HG02981 (cell line): Measurements from ENCODE around the gene ANKRD30B.
"Not testable (repeated sequence)": the region's sequence is repeated elsewhere in the genome, so short reads cannot be mapped to it uniquely, and the experiment has no call there.

Experiments
- ATAC-seq: cut with Tn5 transposase; IDR thresholded peaks from one replicate; pipeline ENCODE4 v1.9.1; 2021; ENCODE audit warnings: mild to moderate bottlenecking, moderate library complexity; ENCODE audit not compliant: unreplicated experiment

The ANKRD30B gene, protein sequence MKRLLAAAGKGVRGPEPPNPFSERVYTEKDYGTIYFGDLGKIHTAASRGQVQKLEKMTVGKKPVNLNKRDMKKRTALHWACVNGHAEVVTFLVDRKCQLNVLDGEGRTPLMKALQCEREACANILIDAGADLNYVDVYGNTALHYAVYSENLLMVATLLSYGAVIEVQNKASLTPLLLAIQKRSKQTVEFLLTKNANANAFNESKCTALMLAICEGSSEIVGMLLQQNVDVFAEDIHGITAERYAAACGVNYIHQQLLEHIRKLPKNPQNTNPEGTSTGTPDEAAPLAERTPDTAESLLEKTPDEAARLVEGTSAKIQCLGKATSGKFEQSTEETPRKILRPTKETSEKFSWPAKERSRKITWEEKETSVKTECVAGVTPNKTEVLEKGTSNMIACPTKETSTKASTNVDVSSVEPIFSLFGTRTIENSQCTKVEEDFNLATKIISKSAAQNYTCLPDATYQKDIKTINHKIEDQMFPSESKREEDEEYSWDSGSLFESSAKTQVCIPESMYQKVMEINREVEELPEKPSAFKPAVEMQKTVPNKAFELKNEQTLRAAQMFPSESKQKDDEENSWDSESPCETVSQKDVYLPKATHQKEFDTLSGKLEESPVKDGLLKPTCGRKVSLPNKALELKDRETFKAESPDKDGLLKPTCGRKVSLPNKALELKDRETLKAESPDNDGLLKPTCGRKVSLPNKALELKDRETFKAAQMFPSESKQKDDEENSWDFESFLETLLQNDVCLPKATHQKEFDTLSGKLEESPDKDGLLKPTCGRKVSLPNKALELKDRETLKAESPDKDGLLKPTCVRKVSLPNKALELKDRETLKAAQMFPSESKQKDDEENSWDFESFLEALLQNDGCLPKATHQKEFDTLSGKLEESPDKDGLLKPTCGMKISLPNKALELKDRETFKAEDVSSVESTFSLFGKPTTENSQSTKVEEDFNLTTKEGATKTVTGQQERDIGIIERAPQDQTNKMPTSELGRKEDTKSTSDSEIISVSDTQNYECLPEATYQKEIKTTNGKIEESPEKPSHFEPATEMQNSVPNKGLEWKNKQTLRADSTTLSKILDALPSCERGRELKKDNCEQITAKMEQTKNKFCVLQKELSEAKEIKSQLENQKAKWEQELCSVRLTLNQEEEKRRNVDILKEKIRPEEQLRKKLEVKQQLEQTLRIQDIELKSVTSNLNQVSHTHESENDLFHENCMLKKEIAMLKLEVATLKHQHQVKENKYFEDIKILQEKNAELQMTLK (N-terminal part only)

DNA sequence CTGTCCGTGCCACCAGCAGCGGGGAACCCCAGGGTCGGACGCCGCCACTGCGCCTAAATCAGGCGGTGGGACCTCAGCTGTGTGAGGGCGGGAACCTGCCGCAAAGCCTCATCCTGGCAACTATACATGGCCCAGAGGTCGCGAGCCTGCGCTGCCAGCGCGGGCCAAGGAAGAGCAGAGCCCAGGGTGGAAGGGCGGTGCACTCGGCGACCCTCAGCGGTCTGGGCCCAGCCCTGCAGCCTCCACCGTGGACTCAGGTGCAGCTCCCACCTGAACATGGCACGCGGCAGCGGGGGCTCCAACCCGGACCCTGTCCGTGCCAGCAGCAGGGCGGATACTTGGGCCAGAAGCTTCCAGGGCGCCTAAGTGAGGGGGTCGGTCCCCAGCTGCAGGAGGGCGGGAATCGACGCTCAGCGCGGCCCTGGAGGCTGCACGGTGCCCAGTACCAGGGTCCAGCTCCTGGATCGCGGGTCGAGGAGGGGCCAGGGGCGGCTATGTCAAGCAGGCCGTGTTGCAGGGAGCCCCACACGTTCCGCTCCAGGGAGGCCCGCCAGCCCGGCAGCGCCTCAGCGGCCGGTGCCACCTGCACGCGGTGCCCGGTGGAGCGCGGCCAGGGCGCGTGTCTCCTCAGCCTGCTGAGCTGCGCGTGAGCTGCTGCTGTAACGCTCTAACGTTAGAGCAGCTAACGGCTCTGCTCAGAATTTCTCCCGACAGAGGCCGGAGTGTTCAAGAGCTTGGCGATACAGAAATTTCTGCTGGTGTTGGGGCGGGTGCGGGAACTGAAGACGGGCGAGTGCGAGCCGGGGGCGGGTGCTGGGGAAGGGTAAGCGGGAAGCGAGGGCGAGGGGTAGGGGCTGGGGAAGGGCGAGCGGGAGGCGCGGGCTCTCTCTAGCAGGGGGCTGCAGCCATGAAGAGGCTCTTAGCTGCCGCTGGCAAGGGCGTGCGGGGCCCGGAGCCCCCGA, at the start of gene ANKRD30B:
ANKRD30B (plus strand) TSS at position 660 of the 962 bp plus-strand sequence; CDS start at position 908, 248 bp downstream.
- ATAC-seq = no peak

DNA sequence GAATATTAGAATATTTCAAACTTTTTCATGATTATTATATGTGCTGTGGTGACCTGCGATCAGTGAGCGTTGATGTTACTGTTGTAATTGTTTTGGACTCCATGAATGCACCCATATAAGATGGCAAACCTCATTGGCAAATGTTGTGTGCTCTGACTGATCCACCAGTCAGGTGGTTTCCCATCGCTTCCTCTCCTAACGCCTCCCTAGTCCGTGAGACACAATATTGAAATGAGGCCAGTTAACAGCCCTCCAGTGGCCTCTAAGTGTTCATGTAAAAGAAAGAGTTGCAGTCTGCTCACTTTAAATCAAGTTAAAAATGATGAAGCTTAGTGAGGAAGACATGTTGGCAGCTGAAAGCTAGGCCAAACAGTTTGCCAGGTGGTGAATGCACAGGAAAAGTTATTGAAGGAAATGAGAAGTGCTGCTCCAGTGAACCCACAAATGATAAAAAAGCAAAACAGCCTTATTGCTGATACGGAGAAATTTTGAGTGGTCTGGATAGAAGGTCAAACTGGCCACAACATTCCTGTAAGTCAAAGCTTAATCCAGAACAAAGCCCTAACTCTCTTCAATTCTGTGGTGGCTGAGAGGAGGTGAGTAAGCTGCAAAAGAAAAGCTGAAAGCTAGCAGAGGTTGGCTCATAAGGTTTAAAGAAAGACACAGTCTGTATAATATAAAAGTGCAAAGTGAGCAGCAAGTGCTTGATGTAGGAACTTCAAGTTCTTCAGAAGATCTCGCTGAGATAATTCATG, 46.5 kb upstream of the ANKRD30B start:
- not testable (repeated sequence) for ATAC-seq

DNA sequence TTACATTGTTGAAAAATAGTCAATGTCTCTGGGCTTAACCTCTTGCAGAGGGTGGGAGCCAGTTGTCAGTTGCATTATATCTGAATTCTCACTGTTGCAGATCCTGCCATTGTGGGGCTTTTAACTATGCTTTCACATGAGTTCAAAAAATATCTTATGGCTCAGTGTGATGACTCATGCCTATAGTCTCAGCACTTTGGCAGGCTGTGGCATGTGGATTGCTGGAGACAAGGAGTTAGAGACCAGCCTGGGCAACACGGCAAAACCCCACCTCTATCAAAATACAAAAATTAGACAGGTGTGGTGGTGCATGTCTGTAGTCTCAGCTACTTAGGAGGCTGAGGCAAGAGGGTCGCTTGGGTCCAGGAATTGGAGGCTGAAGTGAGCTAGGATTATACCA, 38.2 kb upstream of the ANKRD30B start:
- ATAC-seq = not testable (repeated sequence)

DNA sequence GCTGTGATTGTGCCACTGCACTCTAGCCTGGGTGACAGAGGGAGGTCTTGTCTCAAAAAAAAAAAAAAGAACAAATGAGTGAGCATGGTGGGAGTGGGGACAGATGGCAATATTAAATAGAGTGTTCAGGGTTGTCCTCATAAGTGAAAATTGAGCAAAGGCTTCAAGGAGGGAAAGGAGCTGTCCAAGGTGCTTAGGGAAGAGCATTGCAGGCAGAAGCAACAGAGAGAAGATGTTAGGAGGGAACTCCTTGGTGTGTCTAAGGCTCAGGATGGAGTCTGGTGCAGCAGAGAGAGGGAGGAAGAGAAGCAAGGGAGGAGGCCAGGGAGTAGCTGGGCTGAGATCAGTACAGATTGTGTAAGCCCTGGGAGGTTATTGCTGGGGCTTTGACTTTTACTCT, 26.4 kb upstream of the ANKRD30B start:
- not testable (repeated sequence) for ATAC-seq

DNA sequence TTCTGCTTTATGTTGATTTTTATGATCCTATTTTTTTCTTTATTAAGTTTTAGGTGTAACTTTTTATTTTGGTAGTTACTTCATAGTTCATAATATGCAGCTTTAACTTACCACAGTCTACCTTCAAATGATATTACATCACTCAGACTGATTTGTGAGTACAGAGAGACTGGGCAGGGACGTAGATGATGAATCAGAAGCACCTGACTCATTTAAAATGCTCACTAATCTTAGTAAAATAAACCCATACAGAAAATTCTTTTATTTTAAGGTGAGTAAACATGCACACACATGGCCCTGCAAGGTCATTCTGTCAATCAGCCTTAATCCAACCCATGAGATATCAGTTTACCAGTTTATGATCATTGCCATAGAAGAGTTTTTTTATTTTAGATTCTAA, 8.9 kb upstream of the ANKRD30B start:
- not testable (repeated sequence) for ATAC-seq

DNA sequence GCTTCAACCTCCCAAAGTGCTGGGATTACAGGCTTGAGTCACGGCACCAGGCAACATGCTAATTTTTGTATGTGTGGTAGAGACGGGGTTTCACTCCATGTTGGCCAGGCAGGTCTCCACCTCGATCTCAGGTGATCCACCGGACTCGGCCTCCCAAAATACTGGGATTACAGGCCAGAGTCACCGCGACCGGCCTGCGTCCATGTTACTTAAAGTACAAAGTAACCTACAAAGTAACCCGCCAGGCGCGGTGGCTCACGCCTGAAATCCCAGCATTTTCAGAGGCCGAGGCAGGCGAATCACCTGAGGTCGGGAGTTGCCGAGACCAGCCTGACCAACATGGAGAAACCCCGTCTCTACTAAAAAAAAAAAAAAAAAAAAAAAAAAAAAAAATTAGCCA, 1.1 kb upstream of the ANKRD30B start:
- no peak for ATAC-seq

DNA sequence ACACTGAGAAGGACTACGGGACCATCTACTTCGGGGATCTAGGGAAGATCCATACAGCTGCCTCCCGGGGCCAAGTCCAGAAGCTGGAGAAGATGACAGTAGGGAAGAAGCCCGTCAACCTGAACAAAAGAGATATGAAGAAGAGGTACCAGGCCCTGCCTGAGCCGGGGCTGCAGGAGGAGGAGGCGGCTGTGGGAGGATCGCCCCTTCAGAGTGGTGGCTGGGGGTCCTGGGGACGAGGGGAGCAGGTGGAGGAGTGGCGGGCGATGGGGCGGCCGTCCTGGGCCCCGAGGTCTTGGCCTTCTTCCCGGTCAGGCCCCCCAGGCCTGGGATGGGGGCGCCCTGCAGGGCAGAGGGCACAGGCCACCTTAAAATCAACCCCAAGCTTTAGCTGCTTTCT, 524 bp downstream of the ANKRD30B start:
- ATAC-seq = no peak

DNA sequence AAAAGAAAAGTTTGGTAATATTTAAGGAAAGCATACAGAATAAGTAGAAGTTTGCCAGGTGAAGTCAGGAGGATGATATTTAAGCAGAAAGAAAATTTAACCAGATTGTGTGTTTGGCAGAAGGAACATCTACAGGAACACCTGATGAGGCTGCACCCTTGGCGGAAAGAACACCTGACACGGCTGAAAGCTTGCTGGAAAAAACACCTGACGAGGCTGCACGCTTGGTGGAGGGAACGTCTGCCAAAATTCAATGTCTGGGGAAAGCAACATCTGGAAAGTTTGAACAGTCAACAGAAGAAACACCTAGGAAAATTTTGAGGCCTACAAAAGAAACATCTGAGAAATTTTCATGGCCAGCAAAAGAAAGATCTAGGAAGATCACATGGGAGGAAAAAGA, 15.6 kb downstream of the ANKRD30B start:
- ATAC-seq = not testable (repeated sequence)

DNA sequence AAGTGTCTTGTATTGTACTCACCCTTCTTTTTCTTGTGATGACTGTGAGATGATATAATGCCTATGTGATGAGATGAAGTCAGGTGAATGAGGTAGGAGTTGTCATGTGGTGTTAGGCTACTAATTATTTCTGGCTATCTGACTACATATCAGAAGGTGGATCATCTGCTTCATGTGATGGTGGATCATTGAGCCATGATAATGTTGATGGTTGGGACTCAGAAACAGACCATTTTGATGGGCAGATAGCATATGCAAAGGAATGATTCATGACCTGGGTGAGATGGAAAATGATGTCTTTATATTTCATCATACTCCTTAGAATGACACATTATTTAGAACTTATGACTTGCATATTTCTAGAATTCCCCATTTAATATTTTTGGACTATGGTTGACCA, 19.5 kb downstream of the ANKRD30B start:
- ATAC-seq = no peak

DNA sequence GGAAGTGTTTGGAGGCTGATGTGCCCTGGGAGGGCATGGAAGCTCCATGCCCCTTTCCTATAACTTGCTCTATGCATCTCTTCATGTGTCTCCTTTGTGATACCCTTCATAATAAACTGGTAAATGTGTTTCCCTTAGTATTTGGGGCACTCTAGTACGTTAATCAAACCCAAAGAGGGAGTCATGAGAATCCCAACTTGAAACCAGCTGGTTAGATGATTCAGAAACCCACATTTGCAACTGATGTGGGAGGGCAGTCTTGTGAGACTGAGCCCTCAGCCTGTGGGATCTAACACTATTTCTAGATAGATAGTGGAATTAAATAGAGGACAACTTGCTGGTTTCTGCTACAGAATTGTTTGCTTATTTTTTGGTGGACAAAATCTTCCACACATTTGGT, 20.3 kb downstream of the ANKRD30B start:
- no peak for ATAC-seq

DNA sequence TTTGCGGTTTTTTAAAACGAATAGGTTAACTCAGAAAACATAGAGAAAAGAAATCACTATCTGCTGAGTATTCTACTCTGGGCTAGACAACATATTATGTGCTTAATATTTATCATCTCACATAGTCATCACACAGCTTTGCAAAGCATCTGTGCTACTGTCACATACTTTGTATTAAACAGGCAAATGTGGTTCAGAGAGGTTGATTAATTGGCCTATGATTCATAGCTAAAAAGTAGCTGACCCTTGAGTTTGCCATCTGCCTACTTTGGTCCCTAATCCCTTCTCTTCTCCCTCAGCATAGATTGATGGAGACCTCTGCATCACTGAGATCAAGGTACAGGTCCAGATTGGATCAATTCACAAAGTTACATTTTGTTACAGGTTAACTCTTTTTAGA, 21.4 kb downstream of the ANKRD30B start:
- ATAC-seq = no peak

DNA sequence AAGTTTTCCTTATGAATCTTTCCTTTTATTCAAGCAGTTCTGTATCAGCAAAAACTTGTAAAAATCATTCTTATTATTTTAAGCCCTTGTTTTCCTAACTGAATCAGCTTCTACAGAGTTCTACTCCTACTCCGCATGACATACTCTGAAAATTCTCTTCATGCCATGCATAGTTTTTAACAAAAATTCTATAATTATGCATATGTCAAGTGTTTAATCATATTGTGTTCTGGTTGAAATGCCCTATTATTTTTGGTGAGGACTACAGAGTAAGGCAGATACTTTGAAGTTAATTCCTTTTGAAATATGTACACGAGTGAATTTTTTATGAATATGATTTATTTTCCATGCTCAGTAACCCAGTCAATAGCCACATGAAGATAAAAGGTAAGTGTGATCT, 28.8 kb downstream of the ANKRD30B start:
- ATAC-seq = no peak

DNA sequence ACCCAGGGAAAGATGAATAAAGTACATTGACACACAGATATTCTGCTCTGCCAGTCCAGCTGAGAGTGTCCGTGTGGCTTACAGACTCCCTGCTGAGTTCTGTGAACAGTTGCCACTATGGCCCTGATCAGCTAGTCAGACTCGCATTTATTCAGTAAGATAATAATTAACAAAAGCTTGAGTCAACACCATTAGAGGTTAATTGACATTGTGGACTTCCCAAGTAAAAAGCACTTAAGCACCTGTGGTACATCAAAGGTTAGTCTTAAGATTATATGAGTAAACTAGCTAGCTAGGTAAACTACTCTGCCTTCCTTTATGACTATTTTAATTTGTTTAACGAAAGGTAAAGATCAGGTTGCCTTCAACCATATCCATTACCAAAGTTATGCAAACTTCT, 33.7 kb downstream of the ANKRD30B start:
- ATAC-seq = no peak

DNA sequence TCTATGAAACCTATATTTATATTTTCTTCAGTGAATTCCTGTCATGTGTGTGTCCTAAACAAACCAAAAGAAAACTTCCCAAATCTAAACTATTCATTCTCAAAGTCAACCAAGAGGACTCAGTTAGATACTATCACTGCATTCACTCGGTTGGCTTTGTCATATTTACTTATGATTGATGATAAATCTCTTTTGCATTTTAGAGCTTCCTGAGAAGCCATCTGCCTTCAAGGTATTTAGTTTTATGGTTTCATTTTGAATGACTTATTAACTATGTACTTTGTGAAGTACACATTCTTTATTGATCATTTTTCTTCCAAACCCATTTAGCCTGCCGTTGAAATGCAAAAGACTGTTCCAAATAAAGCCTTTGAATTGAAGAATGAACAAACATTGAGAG, 36.2 kb downstream of the ANKRD30B start:
- ATAC-seq = no peak

DNA sequence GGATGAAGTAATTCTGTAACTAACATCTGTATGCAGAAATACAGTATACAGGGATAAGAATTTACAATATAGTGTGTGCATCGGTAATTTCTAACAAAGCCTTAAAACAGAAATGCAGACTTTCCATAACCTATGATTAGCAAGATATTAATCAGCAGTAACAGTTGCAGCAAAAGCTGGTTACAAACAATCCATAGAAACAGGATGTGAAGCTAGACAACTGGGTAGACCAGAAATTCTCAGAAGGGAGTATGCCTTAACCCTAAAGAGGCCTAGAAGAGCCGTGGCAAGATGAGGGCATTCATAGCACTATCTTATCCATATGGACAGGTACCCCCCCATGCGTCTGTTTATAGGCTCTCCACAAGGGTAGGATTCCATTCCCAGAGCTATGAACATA, 48.9 kb downstream of the ANKRD30B start:
- ATAC-seq = not testable (repeated sequence)

DNA sequence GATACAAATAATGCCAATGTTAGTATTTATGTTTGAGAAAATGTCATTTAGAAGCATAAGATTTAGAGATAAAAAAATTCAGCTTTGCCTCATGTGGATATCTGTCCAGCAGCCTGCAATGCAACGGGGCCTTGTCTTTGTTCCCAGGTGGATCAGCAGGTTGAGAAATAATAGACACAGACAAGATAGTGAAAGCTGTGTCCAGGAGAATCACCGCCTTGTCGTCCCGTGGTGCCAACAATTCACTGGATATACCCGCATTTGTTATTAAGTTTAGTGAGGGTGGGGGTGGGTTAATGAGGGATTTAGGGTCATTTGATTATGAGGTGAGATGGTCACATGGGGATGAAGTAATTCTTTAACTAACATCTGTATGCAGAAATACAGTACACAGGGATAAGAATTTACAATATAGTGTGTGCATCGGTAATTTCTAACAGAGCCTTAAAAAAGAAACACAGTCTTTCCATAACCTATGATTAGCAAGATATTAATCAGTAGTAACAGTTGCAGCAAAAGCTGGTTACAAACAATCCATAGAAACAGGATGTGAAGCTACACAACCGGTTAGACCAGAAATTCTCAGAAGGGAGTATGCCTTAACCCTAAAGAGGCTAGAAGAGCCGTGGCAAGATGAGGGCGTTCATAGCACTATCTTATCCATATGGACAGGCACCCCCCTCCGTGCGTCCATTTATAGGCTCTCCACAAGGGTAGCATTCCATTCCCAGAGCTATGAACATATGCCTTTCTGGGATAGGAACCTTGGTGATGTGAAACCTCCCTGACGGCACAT, 50.2 kb downstream of the ANKRD30B start:
- not testable (repeated sequence) for ATAC-seq

DNA sequence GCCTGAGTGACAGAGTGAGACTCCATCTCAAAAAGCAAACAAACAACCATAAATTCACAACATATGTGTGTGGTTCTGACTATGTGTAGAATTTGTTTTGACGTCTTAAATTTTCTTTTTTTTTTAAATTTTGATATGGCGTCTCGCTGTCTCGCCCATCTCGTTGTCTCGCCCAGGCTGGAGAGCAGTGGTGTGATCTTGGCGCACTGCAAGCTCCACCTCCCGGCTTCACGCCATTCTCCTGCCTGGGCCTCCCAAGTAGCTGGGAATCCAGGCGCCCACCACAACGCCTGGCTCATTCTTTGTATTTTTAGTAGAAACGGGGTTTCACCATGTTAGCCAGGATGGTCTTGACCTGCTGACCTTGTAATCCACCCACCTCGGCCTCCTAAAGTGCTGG, 63.1 kb downstream of the ANKRD30B start:
- not testable (repeated sequence) for ATAC-seq

DNA sequence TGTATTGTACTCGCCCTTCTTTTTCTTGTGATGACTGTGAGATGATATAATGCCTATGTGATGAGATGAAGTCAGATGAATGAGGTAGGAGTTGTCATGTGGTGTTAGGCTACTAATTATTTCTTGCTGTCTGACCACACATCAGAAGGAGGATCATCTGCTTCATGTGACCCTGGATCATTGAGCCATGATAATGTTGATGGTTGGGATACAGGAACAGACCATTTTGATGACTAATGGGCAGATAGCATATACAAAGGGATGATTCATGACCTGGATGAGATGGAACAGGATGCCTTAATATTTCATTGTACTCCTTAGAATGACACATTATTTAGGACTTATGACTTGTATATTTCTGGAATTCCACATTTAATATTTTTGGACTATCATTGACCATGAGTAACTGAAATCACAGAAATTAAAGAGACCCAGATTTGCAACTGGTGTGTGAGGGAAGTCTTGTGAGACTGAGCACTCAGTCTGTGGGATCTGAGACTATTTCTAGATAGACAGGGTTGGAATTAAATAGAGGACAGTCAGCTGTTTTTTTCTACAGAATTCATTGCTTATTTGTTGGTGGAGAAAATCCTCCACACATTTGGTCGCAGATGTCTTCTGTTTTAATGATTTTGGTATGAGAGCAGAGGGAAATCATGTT, 79.1 kb downstream of the ANKRD30B start:
- ATAC-seq = not testable (repeated sequence)
